ENCODE measurements around the gene ZFR2.

Gene ZFR2

GRCh38 chr19:3834349-3835054 lies 34.3 kb downstream of the ZFR2 start:
- no peak overlapping the region for H3K27ac ChIP-seq (ENCODE audit: low read depth, low read length)
- no peaks in the 10 kb centered on the region for H3K36me3 ChIP-seq (ENCODE audit: insufficient read depth, low read length)
- no peaks in the 10 kb centered on the region for H3K4me1 ChIP-seq (ENCODE audit: insufficient read depth, low read length)
- H3K9ac ChIP-seq (ENCODE audit: low read depth, low read length) = no peak overlapping the region
- 95% methylated on average over 35 of the region's 35 CpGs for WGBS
- no peaks in the 10 kb centered on the region for H3K27me3 ChIP-seq (ENCODE audit: insufficient read depth, low read length)
- H3K4me3 ChIP-seq (ENCODE audit: low read length) = no peak overlapping the region
- no peaks in the 10 kb centered on the region; the same call in 1 of the 2 replicates for H3K9me3 ChIP-seq (ENCODE audit: insufficient read depth, low read depth, low read length)

DNA sequence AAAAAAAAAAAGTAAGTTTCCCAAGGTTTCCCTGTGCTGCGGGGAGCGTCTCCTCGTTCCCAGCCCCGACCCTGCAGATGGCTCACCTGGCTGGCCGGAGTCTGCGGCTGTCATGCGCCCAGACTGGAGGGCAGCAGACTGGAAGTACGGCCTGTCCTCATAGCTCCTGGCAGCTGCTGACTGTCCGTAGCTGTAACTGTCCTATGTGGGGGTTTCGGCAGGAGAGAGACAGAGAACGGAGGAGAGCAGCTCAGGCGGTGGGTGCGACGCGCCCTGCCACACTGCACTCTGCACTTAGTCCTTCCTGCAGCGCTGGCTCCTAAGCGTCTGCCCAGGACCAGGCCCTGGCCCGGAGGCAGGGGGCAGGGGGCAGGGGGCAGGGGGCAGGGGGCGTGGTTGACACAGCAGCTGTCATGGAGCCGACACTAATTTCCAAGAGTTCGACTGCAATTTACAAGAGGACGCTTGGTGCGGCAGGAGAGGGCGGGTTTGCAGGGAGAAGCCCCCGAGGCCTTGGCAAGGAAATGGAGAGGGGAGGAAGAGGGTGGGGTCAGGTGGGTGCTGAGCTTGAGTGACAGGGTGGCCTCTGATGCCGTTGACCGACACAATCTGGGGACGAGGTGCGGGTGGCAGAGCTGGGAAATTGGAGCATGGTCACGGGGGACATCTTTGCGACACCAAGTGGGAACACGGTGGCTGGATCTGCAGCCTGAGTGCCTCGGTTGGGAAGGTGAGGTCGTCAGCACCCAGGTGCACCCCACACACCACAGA lies 35.1 kb downstream of the ZFR2 start:
- Histone ChIP-seq H3K36me3 (ENCODE audit: insufficient read depth, low read length) (no peaks in the 10 kb centered on the region), H3K9ac (ENCODE audit: low read depth, low read length) (no peak overlapping the region), H3K27ac (ENCODE audit: low read depth, low read length) (no peak overlapping the region), H3K9me3 (ENCODE audit: insufficient read depth, low read depth, low read length) (no peaks in the 10 kb centered on the region; the same call in 1 of the 2 replicates), H3K4me3 (ENCODE audit: low read length) (no peak overlapping the region), H3K27me3 (ENCODE audit: insufficient read depth, low read length) (no peaks in the 10 kb centered on the region), H3K4me1 (ENCODE audit: insufficient read depth, low read length) (no peaks in the 10 kb centered on the region)
- WGBS = 84% methylated on average over 34 of the region's 34 CpGs

DNA sequence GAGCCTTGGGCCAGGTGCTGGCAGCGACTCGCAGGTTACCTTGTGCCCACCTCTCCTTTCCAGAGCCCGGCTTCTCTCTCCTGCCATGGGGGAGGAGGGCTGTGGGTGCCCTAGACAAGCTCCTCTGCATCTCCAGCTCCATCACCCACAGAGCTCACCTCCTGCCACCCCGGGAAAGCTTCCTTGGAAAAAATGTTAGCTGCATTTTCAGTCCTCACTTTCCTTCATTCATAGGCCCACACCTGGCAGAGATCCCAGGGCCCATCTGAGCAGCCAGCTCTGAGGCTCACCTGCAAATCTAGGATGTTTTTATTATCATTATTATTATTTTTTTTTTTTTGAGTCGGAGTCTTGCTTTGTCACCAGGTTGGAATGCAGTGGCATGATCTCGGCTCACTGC lies 36.8 kb downstream of the ZFR2 start:
- no peak overlapping the region for H3K27ac ChIP-seq (ENCODE audit: low read depth, low read length)
- WGBS = 92% methylated on average over 6 of the region's 6 CpGs
- H3K9ac ChIP-seq (ENCODE audit: low read depth, low read length) = no peak overlapping the region
- H3K27me3 ChIP-seq (ENCODE audit: insufficient read depth, low read length) = no peaks in the 10 kb centered on the region
- no peaks in the 10 kb centered on the region for H3K36me3 ChIP-seq (ENCODE audit: insufficient read depth, low read length)
- no peak overlapping the region for H3K4me3 ChIP-seq (ENCODE audit: low read length)
- no peaks in the 10 kb centered on the region for H3K9me3 ChIP-seq (ENCODE audit: insufficient read depth, low read depth, low read length)
- no peaks in the 10 kb centered on the region for H3K4me1 ChIP-seq (ENCODE audit: insufficient read depth, low read length)

DNA sequence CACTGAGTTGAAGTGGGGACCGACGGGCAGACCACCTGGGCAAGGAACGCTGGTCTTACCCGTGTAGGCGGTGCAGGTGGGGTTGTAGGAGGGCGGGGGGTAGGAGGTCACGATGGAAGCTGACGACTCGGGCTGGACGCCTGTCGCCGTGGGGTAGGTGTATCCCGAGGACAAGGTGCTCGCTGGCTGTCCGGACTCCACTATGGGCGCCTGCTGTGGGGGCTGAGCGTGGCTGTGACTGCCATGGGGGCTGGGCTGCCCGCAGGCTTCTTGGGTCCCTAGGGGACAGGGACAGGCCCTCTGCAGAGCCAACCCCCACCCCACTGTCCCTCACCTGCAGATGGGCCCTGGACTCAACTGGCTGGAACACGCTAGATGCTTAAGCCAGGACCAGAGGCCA lies 37.2 kb downstream of the ZFR2 start:
- no peaks in the 10 kb centered on the region for H3K9me3 ChIP-seq (ENCODE audit: insufficient read depth, low read depth, low read length)
- H3K4me3 ChIP-seq (ENCODE audit: low read length) = no peak overlapping the region
- H3K36me3 ChIP-seq (ENCODE audit: insufficient read depth, low read length) = no peaks in the 10 kb centered on the region
- 87% methylated on average over 19 of the region's 19 CpGs for WGBS
- H3K27me3 ChIP-seq (ENCODE audit: insufficient read depth, low read length) = no peaks in the 10 kb centered on the region
- no peaks in the 10 kb centered on the region for H3K4me1 ChIP-seq (ENCODE audit: insufficient read depth, low read length)
- H3K9ac ChIP-seq (ENCODE audit: low read depth, low read length) = no peak overlapping the region
- H3K27ac ChIP-seq (ENCODE audit: low read depth, low read length) = no peak overlapping the region

DNA sequence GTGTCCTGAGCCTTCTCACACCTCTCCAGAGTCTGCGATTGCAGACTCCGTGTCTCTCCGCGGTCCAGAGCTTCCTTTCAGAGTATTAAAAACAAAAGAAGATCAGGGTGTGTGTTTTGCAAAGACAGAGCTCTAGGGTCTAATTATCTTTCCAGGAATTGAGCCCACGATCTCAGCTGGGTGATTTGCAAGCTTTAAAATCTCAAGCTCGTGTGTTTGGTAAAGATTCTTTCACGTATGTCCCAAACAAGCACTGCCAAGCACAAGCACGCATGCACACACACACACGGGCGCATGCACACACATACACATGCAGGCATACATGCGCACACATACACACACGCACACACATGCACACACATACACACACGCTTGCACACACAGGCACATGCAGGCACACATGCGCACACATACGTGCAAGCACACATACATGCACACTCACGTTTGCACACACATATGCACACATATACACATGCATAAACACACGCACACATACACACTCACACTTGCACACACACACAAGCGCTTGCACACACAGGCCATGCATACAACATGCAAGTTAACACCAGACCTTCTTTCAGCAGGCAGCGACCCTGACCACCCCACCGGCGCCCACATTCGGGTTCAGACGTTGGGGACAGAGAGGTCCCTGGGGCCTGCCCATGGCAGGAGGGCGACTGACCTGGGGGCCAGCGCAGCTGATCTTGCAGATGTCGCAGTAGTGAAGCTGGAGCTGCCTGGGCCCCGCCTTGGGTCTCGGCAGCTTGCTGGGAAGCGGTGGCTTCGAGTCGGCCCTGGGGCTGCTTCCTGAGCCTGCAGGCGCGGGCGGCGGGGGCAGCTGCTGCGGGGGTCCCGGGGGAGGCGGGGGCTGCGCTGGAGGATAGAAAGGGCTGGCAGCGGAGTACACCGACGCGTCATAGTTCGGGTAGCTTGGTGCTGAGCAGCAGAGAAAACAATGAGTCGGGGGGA lies 37.9 kb downstream of the ZFR2 start:
- H3K4me1 ChIP-seq (ENCODE audit: insufficient read depth, low read length) = no peaks in the 10 kb centered on the region
- H3K27ac ChIP-seq (ENCODE audit: low read depth, low read length) = no peak overlapping the region
- no peak overlapping the region for H3K9ac ChIP-seq (ENCODE audit: low read depth, low read length)
- 90% methylated on average over 45 of the region's 45 CpGs for WGBS
- no peak overlapping the region for H3K4me3 ChIP-seq (ENCODE audit: low read length)
- no peaks in the 10 kb centered on the region for H3K9me3 ChIP-seq (ENCODE audit: insufficient read depth, low read depth, low read length)
- no peaks in the 10 kb centered on the region for H3K27me3 ChIP-seq (ENCODE audit: insufficient read depth, low read length)
- no peaks in the 10 kb centered on the region for H3K36me3 ChIP-seq (ENCODE audit: insufficient read depth, low read length)

GRCh38 chr19:3827306-3827705 lies 41.5 kb downstream of the ZFR2 start:
- H3K9me3 ChIP-seq (ENCODE audit: insufficient read depth, low read depth, low read length) = no peaks in the 10 kb centered on the region
- WGBS = 98% methylated on average over 26 of the region's 26 CpGs
- H3K9ac ChIP-seq (ENCODE audit: low read depth, low read length) = no peak overlapping the region

DNA sequence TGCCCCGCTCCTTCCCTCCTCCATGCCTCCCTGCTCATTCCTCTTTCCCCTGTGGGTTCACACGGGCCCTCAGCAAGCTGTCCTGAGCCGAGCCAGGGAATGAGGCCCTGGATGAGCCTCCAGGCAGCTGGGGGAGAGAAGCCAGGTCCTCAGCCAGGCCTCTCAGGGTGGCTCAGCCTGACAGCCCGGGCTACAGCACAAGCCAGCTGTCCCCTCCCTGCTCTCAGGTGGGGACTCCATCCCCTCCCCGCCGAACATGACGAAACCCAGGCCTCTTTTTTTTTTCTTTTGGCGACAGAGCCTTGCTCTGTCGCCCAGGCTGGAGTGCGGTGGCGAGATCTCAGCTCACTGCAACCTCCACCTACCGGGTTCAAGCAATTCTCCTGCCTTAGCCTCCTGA lies 42.7 kb downstream of the ZFR2 start:
- H3K36me3 ChIP-seq (ENCODE audit: insufficient read depth, low read length) = no peaks in the 10 kb centered on the region
- H3K9me3 ChIP-seq (ENCODE audit: insufficient read depth, low read depth, low read length) = no peaks in the 10 kb centered on the region
- H3K4me1 ChIP-seq (ENCODE audit: insufficient read depth, low read length) = no peaks in the 10 kb centered on the region
- H3K27ac ChIP-seq (ENCODE audit: low read depth, low read length) = no peak overlapping the region
- peaks cover 6% of the 10 kb centered on the region; the same call in 1 of the 2 replicates for H3K27me3 ChIP-seq (ENCODE audit: insufficient read depth, low read length)
- H3K9ac ChIP-seq (ENCODE audit: low read depth, low read length) = no peak overlapping the region
- H3K4me3 ChIP-seq (ENCODE audit: low read length) = no peak overlapping the region
- 84% methylated on average over 12 of the region's 12 CpGs for WGBS

More at GRCh38 chr19:3827306-3827705, 41.5 kb downstream of the ZFR2 start:
- Histone ChIP-seq H3K4me1 (ENCODE audit: insufficient read depth, low read length) (no peaks in the 10 kb centered on the region), H3K36me3 (ENCODE audit: insufficient read depth, low read length) (no peaks in the 10 kb centered on the region), H3K27me3 (ENCODE audit: insufficient read depth, low read length) (0 out of 2 replicates have a peak, but pooled peaks cover 3% of the 10 kb centered on the region), H3K27ac (ENCODE audit: low read depth, low read length) (no peak overlapping the region), H3K4me3 (ENCODE audit: low read length) (no peak overlapping the region)

GRCh38 chr19:3825286-3825956 lies 43.4 kb downstream of the ZFR2 start:
- H3K9me3 ChIP-seq (ENCODE audit: insufficient read depth, low read depth, low read length) = no peaks in the 10 kb centered on the region
- no peaks in the 10 kb centered on the region for H3K4me1 ChIP-seq (ENCODE audit: insufficient read depth, low read length)
- no peaks in the 10 kb centered on the region for H3K36me3 ChIP-seq (ENCODE audit: insufficient read depth, low read length)
- WGBS = 90% methylated on average over 32 of the region's 32 CpGs
- H3K27ac ChIP-seq (ENCODE audit: low read depth, low read length) = no peak overlapping the region
- no peak overlapping the region for H3K4me3 ChIP-seq (ENCODE audit: low read length)
- peaks cover 6% of the 10 kb centered on the region; the same call in 1 of the 2 replicates for H3K27me3 ChIP-seq (ENCODE audit: insufficient read depth, low read length)
- no peak overlapping the region; the same call in 1 of the 2 replicates for H3K9ac ChIP-seq (ENCODE audit: low read depth, low read length)

GRCh38 chr19:3823350-3823713 lies 45.5 kb downstream of the ZFR2 start:
- H3K9me3 ChIP-seq (ENCODE audit: insufficient read depth, low read depth, low read length) = no peaks in the 10 kb centered on the region
- peaks cover 6% of the 10 kb centered on the region; the same call in 1 of the 2 replicates for H3K27me3 ChIP-seq (ENCODE audit: insufficient read depth, low read length)
- WGBS = 91% methylated on average over 10 of the region's 10 CpGs
- H3K9ac ChIP-seq (ENCODE audit: low read depth, low read length) = no peak overlapping the region
- H3K27ac ChIP-seq (ENCODE audit: low read depth, low read length) = no peak overlapping the region
- H3K4me1 ChIP-seq (ENCODE audit: insufficient read depth, low read length) = no peaks in the 10 kb centered on the region
- H3K36me3 ChIP-seq (ENCODE audit: insufficient read depth, low read length) = no peaks in the 10 kb centered on the region
- H3K4me3 ChIP-seq (ENCODE audit: low read length) = no peak overlapping the region

GRCh38 chr19:3822683-3823349 lies 46.0 kb downstream of the ZFR2 start:
- no peaks in the 10 kb centered on the region for H3K36me3 ChIP-seq (ENCODE audit: insufficient read depth, low read length)
- H3K27ac ChIP-seq (ENCODE audit: low read depth, low read length) = no peak overlapping the region
- no peaks in the 10 kb centered on the region for H3K4me1 ChIP-seq (ENCODE audit: insufficient read depth, low read length)
- no peaks in the 10 kb centered on the region for H3K9me3 ChIP-seq (ENCODE audit: insufficient read depth, low read depth, low read length)
- no peak overlapping the region for H3K4me3 ChIP-seq (ENCODE audit: low read length)
- peaks cover 6% of the 10 kb centered on the region; the same call in 1 of the 2 replicates for H3K27me3 ChIP-seq (ENCODE audit: insufficient read depth, low read length)
- H3K9ac ChIP-seq (ENCODE audit: low read depth, low read length) = no peak overlapping the region
- 92% methylated on average over 26 of the region's 26 CpGs for WGBS
